HepG2 (cell line): Measurements from ENCODE around the gene YEATS2. TPM values are rescaled to one million over a fixed set of nuclear protein-coding genes. Genes with fewer than 3 reads are reported as not detected.

Source experiments
- ATAC-seq: fragments of 200-7000 bp; cut with Tn5 transposase; 3 replicates; pipeline ENCODE4 v1.9.1; 2020; ENCODE audit warnings: mild to moderate bottlenecking, moderate library complexity
- BruUV-seq: library from RNA; stranded (reverse); fragments of 400-500 nt; replicated peaks from 2 replicates; lab custom pipeline; 2021; lab: Mats Ljungman, UMichigan
- CTCF ChIA-PET: fragments of 300-600 bp; formaldehyde crosslinking; extraction: SDS; loops from one replicate; lab custom pipeline; 2021; ENCODE audit warnings: low total read pairs, inconsistent platforms, low intra/inter-chr PET ratio; lab: Yijun Ruan, JAX
- POLR2A ChIA-PET: fragments of 350-600 bp; sonication (Branson Sonifier 250); formaldehyde crosslinking; loops from one replicate; lab custom pipeline; 2020; ENCODE audit warnings: antibody characterized with exemption, inconsistent platforms; lab: Yijun Ruan, JAX
- DNase-seq: peaks from one replicate; pipeline ENCODE4 v3.0.0-alpha.2; 2015; ENCODE audit warnings: low spot score
- FAIRE-seq: peaks from 3 replicates; lab custom pipeline; 2011; peaks lifted over from hg19 to GRCh38; lab: Jason Lieb, UNC
- H2AFZ ChIP-seq: one replicate; pipeline ENCODE4 v1.6.1; 2011; ENCODE audit warnings: low read length, inconsistent platforms
- H3K27ac ChIP-seq: fragments of 300-600 bp; 3 replicates; pipeline ENCODE4 v1.8.0; 2011; ENCODE audit warnings: mixed run types, mild to moderate bottlenecking, mixed read lengths, low read length, inconsistent platforms; ENCODE audit not compliant: insufficient read depth; ENCODE audit errors: extremely low read length
- H3K27me3 ChIP-seq, 2 experiments: fragments of 200-600 bp in 1 of 2; 2 replicates in 1 of 2; 3 replicates in 1 of 2; pipeline versions ENCODE4 v1.6.0 to v1.8.0; 2011; ENCODE audit warnings: low read length in 2 of 2, mild to moderate bottlenecking in 2 of 2, moderate library complexity in 2 of 2, inconsistent platforms in 1 of 2; ENCODE audit not compliant: insufficient read depth in 2 of 2, control insufficient read depth in 1 of 2
- H3K36me3 ChIP-seq, 2 experiments: fragments of 200-600 bp in 1 of 2; replicated peaks in 1 of 2; 2 replicates in 1 of 2; 3 replicates in 1 of 2; pipeline versions ENCODE4 v1.5.1 to v1.8.0; 2011; ENCODE audit warnings: low read length in 2 of 2, inconsistent platforms in 1 of 2; ENCODE audit not compliant: insufficient read depth in 2 of 2, control insufficient read depth in 1 of 2
- H3K4me1 ChIP-seq: 2 replicates; pipeline ENCODE4 v1.5.1; 2012; ENCODE audit warnings: low read length, inconsistent platforms; ENCODE audit not compliant: insufficient read depth
- H3K4me2 ChIP-seq: 2 replicates; pipeline ENCODE4 v1.6.0; 2011; ENCODE audit warnings: low read depth, low read length, inconsistent platforms
- H3K4me3 ChIP-seq, 3 experiments: fragments of 200-600 bp in 1 of 3; sonication (generic), shearing (Covaris generic) in 1 of 3; replicated peaks in 1 of 3; 2 replicates each; pipeline ENCODE4 v1.5.1; 2011 to 2016; ENCODE audit warnings: low read length in 3 of 3, inconsistent platforms in 2 of 3, low read depth in 2 of 3, mild to moderate bottlenecking in 2 of 3, control low read depth in 1 of 3, mixed read lengths in 1 of 3; ENCODE audit not compliant: insufficient read depth in 1 of 3
- H3K79me2 ChIP-seq: one replicate; pipeline ENCODE4 v1.6.1; 2011; ENCODE audit warnings: low read length, inconsistent platforms; ENCODE audit not compliant: insufficient read depth
- H3K9ac ChIP-seq: 2 replicates; pipeline ENCODE4 v1.6.0; 2011; ENCODE audit warnings: mild to moderate bottlenecking, low read depth, low read length, inconsistent platforms; ENCODE audit not compliant: insufficient read depth
- H3K9me3 ChIP-seq: 2 replicates; pipeline ENCODE4 v1.5.1; 2012; ENCODE audit warnings: mild to moderate bottlenecking, low read length
- H4K20me1 ChIP-seq: 2 replicates; pipeline ENCODE4 v1.6.0; 2011; ENCODE audit warnings: inconsistent platforms, mild to moderate bottlenecking, low read length, moderate library complexity; ENCODE audit not compliant: insufficient read depth
- ARNT2 ChIP-seq: sonication (generic); formaldehyde crosslinking; IDR thresholded peaks from 2 replicates; pipeline ENCODE4 v1.8.0; 2022; ENCODE audit warnings: mild to moderate bottlenecking, low read depth, missing genetic modification reagents, moderate library complexity
- CBFB ChIP-seq: sonication (generic); formaldehyde crosslinking; IDR thresholded peaks from 2 replicates; pipeline ENCODE4 v1.4.0; 2020; ENCODE audit warnings: missing genetic modification reagents
- ETS1 ChIP-seq: sonication (generic); formaldehyde crosslinking; IDR thresholded peaks from 2 replicates; pipeline ENCODE4 v1.4.0; 2020; ENCODE audit warnings: missing genetic modification reagents
- FOXC1 ChIP-seq: sonication (generic); formaldehyde crosslinking; IDR thresholded peaks from 2 replicates; pipeline ENCODE4 v1.8.0; 2022; ENCODE audit warnings: mild to moderate bottlenecking, missing genetic modification reagents, borderline replicate concordance
- HDAC2 ChIP-seq: sonication (generic); formaldehyde crosslinking; IDR thresholded peaks from 2 replicates; pipeline ENCODE4 v1.4.0; 2020; ENCODE audit warnings: missing genetic modification reagents
- LCORL ChIP-seq, 2 experiments: fragments of 450-650 bp in 1 of 2; sonication (generic) in 1 of 2; formaldehyde crosslinking in 1 of 2; IDR thresholded peaks; 2 replicates each; pipeline versions ENCODE4 v1.5.0 to v1.6.1; 2017 to 2020; ENCODE audit warnings: antibody characterized with exemption in 1 of 2, missing genetic modification reagents in 1 of 2
- MEIS2 ChIP-seq: sonication (generic); formaldehyde crosslinking; IDR thresholded peaks from 2 replicates; pipeline ENCODE4 v1.9.0; 2021; ENCODE audit warnings: mild to moderate bottlenecking, missing genetic modification reagents
- NFAT5 ChIP-seq: sonication (generic); formaldehyde crosslinking; IDR thresholded peaks from 2 replicates; pipeline ENCODE4 v1.4.0; 2020; ENCODE audit warnings: missing genetic modification reagents
- NR3C1 ChIP-seq: sonication (generic); formaldehyde crosslinking; IDR thresholded peaks from 2 replicates; pipeline ENCODE4 v1.4.0; 2020; ENCODE audit warnings: missing genetic modification reagents
- SCMH1 ChIP-seq: sonication (generic); formaldehyde crosslinking; IDR thresholded peaks from 2 replicates; pipeline ENCODE4 v1.9.0; 2021; ENCODE audit warnings: missing genetic modification reagents, mild to moderate bottlenecking, borderline replicate concordance
- ZBTB20 ChIP-seq: sonication (generic); formaldehyde crosslinking; IDR thresholded peaks from 2 replicates; pipeline ENCODE4 v1.8.1; 2023; ENCODE audit warnings: missing genetic modification reagents, low read depth, mild to moderate bottlenecking, borderline replicate concordance
- ZBTB33 ChIP-seq: sonication (generic); formaldehyde crosslinking; IDR thresholded peaks from 2 replicates; pipeline ENCODE4 v1.4.0; 2020; ENCODE audit warnings: missing genetic modification reagents
- ZNF234 ChIP-seq: sonication (generic); formaldehyde crosslinking; conservative IDR thresholded peaks from 2 replicates; pipeline ENCODE4 v1.5.1; 2020; ENCODE audit warnings: mild to moderate bottlenecking, missing genetic modification reagents
- ZNF644 ChIP-seq: IDR thresholded peaks from 2 replicates; pipeline ENCODE4 v1.6.1; 2016; ENCODE audit warnings: low read depth
- ZNF678 ChIP-seq: sonication (generic); formaldehyde crosslinking; IDR thresholded peaks from 2 replicates; pipeline ENCODE4 v1.4.0; 2020; ENCODE audit warnings: mild to moderate bottlenecking, missing genetic modification reagents
- ZNF749 ChIP-seq: sonication (generic); formaldehyde crosslinking; IDR thresholded peaks from 2 replicates; pipeline ENCODE4 v1.8.0; 2022; ENCODE audit warnings: mild to moderate bottlenecking, missing genetic modification reagents, moderate library complexity, borderline replicate concordance
- ZNF768 ChIP-seq: sonication (generic); formaldehyde crosslinking; IDR thresholded peaks from 2 replicates; pipeline ENCODE4 v1.4.0; 2020; ENCODE audit warnings: missing genetic modification reagents
- WGBS: methylation state at CpG from one replicate; pipeline ENCODE4 v1.1.6; 2017; ENCODE audit warnings: low lambda C conversion rate; 5-methylcytosine and 5-hydroxymethylcytosine counted together
- in situ Hi-C: cut with HindIII; loops from 2 replicates; pipeline ENCODE4 v1.10.0; 2017; ENCODE audit warnings: low pct_unique_long_range_greater_than_20kb; ENCODE audit not compliant: extremely low pct_ligation_motif_present
- intact Hi-C: fragments of 100-400 bp; cut with micrococcal nuclease; formaldehyde crosslinking; loops from one replicate; pipeline ENCODE4 v1.10.0; 2022; ENCODE audit not compliant: unreplicated experiment
- polyA plus RNA-seq, 8 experiments: library from polyadenylated mRNA; depleted of rRNA in 3 of 8; stranded (reverse) in 7 of 8; unstranded in 1 of 8; fragments of >200 nt; fragmentation: Illumina TruSeq in 4 of 8; extraction: Trizol in 4 of 8; gene quantifications; 2 replicates each; pipeline versions ENCODE4 v1.2.1 to v1.2.3, GENCODE V29; 2011 to 2016; ENCODE audit warnings: low read depth in 4 of 8, missing spikeins in 1 of 8, mixed read lengths in 1 of 8; ENCODE audit not compliant: insufficient read depth in 1 of 8
- total RNA-seq, 5 experiments: library from RNA; depleted of rRNA; stranded (reverse); fragments of >200 nt; fragmentation: Illumina TruSeq; extraction: Trizol; gene quantifications; 2 replicates each; pipeline ENCODE4 v1.2.3, GENCODE V29; 2016; ENCODE audit warnings: low read depth in 1 of 5

YEATS2 gene
- total and polyA plus RNA-seq, 2 of the 13 experiments (the other 11 are each of a cell fraction or from before 2014, with no cell fraction given) = 18.6 to 33.7 TPM

GRCh38 chr3:183844606-183845005 lies 147.0 kb downstream of the YEATS2 start (continued):
- TF ChIP-seq MEIS2 (no peak), FOXC1 (CRISPR knock-in tag) (no peak), ZNF749 (no peak)

- Histone ChIP-seq H3K9me3 (no peaks in the 10 kb centered on the region), H3K9ac (no peak overlapping the region), H4K20me1 (no peaks in the 10 kb centered on the region), H2AFZ (no peak overlapping the region), H3K4me3 (no peak overlapping the region), H3K27ac (no peak overlapping the region), H3K27me3 (no peaks in the 10 kb centered on the region), H3K4me1 (no peaks in the 10 kb centered on the region), H3K79me2 (no peaks in the 10 kb centered on the region), H3K4me2 (no peak overlapping the region), H3K36me3 (peaks cover 26 to 68% of the 10 kb centered on the region in 2 experiments)
- WGBS = 99% methylated on average over 4 of the region's 4 CpGs
- in situ Hi-C loops = no loop called here
- FAIRE-seq (no peak), ATAC-seq (no peak), DNase-seq (no peak)
- CTCF ChIA-PET = no interaction called here
- POLR2A ChIA-PET = no interaction called here
- BruUV-seq = no TSS peak
- intact Hi-C loops = no loop called here
- no peak for TF ChIP-seq SCMH1
- TF ChIP-seq LCORL (IDR thresholded peaks at IDR 0.05) = no peak
- no peak for TF ChIP-seq LCORL (CRISPR knock-in tag; IDR thresholded peaks at IDR 0.05)
- no peak for TF ChIP-seq CBFB (CRISPR knock-in tag)
- TF ChIP-seq HDAC2 = no peak
- TF ChIP-seq ETS1 (CRISPR knock-in tag) = no peak
- no peak for TF ChIP-seq NFAT5
- TF ChIP-seq ARNT2 = no peak
- no peak for TF ChIP-seq ZNF234 (CRISPR knock-in tag)
- no peak for TF ChIP-seq ZBTB33 (CRISPR knock-in tag)
- TF ChIP-seq ZNF678 (CRISPR knock-in tag) = no peak
- TF ChIP-seq ZNF768 (CRISPR knock-in tag) = no peak
- no peak for TF ChIP-seq ZBTB20 (CRISPR knock-in tag)
- TF ChIP-seq ZNF644 (CRISPR knock-in tag) = no peak
- no peak for TF ChIP-seq NR3C1
Observed at GRCh38 chr3:183845090-183845489, 147.5 kb downstream of the YEATS2 start.
